ENCODE measurements around the gene IL26.

IL26 gene

DNA sequence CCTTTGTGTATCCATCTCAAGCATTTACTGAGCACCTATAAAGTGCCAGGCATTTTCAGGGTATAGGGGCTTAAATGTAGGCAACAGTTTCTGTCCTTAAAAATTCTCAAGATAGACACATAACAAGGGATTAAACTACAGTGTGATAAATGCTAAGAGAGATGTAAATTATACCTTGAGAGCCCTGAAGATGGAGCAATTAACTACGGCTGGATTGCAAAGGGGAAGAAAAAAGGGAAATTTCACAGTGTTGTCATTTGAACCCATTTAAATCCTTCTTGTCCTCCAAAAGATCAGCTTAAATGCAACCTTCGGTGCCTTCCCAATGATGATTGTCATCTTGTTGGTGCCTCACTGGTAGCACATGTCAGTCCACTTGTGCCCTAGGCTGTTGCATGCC is 11.5 kb upstream of the IL26 start:
- Histone ChIP-seq H3K27ac (ENCODE audit: extremely low read depth, low read depth, low read length) (no peak overlapping the region), H3K36me3 (ENCODE audit: control insufficient read depth in 2 of 2, insufficient read depth in 1 of 2, low read length in 2 of 2) (no peaks in the 10 kb centered on the region), H3K4me3 (ENCODE audit: low read depth, low read length) (no peak overlapping the region), H3K4me1 (ENCODE audit: control insufficient read depth, insufficient read depth, low read length) (peaks cover 9% of the 10 kb centered on the region), H3K9me3 (ENCODE audit: control insufficient read depth, insufficient read depth, low read depth, low read length) (no peaks in the 10 kb centered on the region)
- no peak for TF ChIP-seq ZNF561 (tag by site-specific recombination; IDR thresholded peaks at IDR 0.05; ENCODE audit: borderline replicate concordance)
- ChIA-PET POLR2A (no interaction called here), CTCF (interaction anchor here (0.6 to 1.9 kb wide), 3 partner anchors 12 to 133 kb away, joined by 3 to 7 read pairs (median 4); no protein-coding TSS in a partner anchor)

DNA sequence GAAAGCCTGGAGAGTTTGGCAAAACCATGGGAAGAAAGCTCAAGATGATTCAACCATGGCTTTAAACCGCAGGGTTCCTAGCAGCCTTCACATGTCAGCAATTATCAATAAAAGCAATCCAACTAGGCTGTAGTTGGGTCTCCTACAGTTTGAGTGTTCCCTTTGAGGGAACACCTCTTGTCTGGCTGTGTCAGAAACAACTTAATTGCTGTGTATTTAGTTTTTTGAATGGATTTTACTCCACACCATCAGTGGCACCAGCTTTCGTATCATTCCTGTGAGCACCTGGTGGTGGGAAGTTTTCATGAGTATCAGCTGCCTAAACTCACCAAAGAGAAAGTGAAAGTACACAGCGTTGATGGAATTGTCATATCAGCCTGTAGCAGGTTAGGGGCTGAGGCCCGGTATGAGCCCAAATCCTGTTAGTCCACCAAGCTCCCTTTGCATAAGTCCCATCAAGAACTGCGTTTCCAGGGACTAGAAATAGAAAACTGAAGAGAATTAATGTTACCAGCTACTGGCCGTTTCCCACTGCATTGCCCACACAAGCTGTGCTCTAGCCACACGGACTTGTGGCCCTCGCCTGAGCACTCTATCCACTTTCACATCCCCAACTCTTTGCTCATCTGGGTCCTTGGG is 10.9 kb upstream of the IL26 start:
- Histone ChIP-seq H3K4me1 (ENCODE audit: control insufficient read depth, insufficient read depth, low read length) (peaks cover 9% of the 10 kb centered on the region), H3K9me3 (ENCODE audit: control insufficient read depth, insufficient read depth, low read depth, low read length) (no peaks in the 10 kb centered on the region), H3K4me3 (ENCODE audit: low read depth, low read length) (no peak overlapping the region), H3K36me3 (ENCODE audit: control insufficient read depth in 2 of 2, insufficient read depth in 1 of 2, low read length in 2 of 2) (no peaks in the 10 kb centered on the region), H3K27ac (ENCODE audit: extremely low read depth, low read depth, low read length) (no peak overlapping the region)
- TF ChIP-seq ZNF10 (tag by site-specific recombination; IDR thresholded peaks at IDR 0.05) (no peak), ZNF843 (tag by site-specific recombination; IDR thresholded peaks at IDR 0.05) (no peak), ZIC2 (tag by site-specific recombination; IDR thresholded peaks at IDR 0.05) (peak; percentile 39)
- ChIA-PET CTCF (interaction anchor here (0.6 to 1.9 kb wide), 4 partner anchors 12 to 132 kb away, joined by 3 to 7 read pairs (median 4); no protein-coding TSS in a partner anchor), POLR2A (no interaction called here)

DNA sequence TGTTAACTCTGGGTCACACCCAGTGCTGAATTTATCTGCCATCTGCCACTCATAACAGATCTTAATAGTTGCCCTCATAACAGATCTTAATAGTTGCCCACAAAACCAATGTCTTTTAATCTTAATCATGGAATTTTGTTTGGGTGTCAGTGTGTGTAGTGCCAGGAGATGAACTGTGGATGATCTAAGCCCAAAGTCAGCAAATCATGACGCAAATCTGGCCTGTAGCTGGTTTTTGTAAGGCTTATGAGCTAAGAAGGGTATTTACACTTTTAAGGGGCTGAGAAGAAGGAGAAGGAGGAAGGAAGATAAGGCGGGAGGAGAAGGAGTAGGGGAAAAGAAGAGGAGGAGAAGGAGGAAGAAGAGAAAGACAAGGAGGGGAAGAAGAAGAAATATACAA is 10.0 kb upstream of the IL26 start:
- POLR2A ChIA-PET: no interaction called here
- Histone ChIP-seq H3K4me1 (ENCODE audit: control insufficient read depth, insufficient read depth, low read length) (peaks cover 9% of the 10 kb centered on the region), H3K9me3 (ENCODE audit: control insufficient read depth, insufficient read depth, low read depth, low read length) (no peaks in the 10 kb centered on the region), H3K27ac (ENCODE audit: extremely low read depth, low read depth, low read length) (no peak overlapping the region), H3K36me3 (ENCODE audit: control insufficient read depth in 2 of 2, insufficient read depth in 1 of 2, low read length in 2 of 2) (no peaks in the 10 kb centered on the region), H3K4me3 (ENCODE audit: low read depth, low read length) (no peak overlapping the region)
- CTCF ChIA-PET: interaction anchor here (1.1 to 1.2 kb wide), 2 partner anchors 12 to 81 kb away, joined by 3 to 4 read pairs; no protein-coding TSS in a partner anchor
- TF ChIP-seq ZNF19 (tag by site-specific recombination; IDR thresholded peaks at IDR 0.05; ENCODE audit: low read depth): no peak
- TF ChIP-seq, protein P1, sequence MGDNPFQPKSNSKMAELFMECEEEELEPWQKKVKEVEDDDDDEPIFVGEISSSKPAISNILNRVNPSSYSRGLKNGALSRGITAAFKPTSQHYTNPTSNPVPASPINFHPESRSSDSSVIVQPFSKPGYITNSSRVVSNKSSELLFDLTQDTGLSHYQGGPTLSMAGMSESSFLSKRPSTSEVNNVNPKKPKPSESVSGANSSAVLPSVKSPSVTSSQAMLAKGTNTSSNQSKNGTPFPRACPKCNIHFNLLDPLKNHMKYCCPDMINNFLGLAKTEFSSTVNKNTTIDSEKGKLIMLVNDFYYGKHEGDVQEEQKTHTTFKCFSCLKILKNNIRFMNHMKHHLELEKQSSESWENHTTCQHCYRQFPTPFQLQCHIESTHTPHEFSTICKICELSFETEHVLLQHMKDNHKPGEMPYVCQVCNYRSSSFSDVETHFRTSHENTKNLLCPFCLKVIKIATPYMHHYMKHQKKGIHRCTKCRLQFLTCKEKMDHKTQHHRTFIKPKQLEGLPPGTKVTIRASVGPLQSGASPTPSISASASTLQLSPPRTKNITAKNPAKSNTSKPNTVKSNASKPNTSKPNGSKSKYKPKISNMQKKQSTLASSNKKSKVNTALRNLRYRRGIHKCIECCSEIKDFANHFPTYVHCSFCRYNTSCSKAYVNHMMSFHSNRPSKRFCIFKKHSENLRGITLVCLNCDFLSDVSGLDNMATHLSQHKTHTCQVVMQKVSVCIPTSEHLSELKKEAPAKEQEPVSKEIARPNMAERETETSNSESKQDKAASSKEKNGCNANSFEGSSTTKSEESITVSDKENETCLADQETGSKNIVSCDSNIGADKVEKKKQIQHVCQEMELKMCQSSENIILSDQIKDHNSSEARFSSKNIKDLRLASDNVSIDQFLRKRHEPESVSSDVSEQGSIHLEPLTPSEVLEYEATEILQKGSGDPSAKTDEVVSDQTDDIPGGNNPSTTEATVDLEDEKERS (tag by site-specific recombination; IDR thresholded peaks at IDR 0.05): no peak
- TF ChIP-seq ZBTB7A (tag by site-specific recombination; IDR thresholded peaks at IDR 0.05; ENCODE audit: low read depth): no peak
- TF ChIP-seq ZNF266 (tag by site-specific recombination; IDR thresholded peaks at IDR 0.05; ENCODE audit: low read depth): no peak
- no peak for TF ChIP-seq ZNF239 (tag by site-specific recombination; IDR thresholded peaks at IDR 0.05)
- TF ChIP-seq ZNF23 (tag by site-specific recombination; IDR thresholded peaks at IDR 0.05; ENCODE audit: borderline replicate concordance): no peak
- TF ChIP-seq, protein P2, sequence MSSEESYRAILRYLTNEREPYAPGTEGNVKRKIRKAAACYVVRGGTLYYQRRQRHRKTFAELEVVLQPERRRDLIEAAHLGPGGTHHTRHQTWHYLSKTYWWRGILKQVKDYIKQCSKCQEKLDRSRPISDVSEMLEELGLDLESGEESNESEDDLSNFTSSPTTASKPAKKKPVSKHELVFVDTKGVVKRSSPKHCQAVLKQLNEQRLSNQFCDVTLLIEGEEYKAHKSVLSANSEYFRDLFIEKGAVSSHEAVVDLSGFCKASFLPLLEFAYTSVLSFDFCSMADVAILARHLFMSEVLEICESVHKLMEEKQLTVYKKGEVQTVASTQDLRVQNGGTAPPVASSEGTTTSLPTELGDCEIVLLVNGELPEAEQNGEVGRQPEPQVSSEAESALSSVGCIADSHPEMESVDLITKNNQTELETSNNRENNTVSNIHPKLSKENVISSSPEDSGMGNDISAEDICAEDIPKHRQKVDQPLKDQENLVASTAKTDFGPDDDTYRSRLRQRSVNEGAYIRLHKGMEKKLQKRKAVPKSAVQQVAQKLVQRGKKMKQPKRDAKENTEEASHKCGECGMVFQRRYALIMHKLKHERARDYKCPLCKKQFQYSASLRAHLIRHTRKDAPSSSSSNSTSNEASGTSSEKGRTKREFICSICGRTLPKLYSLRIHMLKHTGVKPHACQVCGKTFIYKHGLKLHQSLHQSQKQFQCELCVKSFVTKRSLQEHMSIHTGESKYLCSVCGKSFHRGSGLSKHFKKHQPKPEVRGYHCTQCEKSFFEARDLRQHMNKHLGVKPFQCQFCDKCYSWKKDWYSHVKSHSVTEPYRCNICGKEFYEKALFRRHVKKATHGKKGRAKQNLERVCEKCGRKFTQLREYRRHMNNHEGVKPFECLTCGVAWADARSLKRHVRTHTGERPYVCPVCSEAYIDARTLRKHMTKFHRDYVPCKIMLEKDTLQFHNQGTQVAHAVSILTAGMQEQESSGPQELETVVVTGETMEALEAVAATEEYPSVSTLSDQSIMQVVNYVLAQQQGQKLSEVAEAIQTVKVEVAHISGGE (tag by site-specific recombination; conservative IDR thresholded peaks at IDR 0.05; ENCODE audit: low read depth): no peak
- no peak for TF ChIP-seq ZNF155 (tag by site-specific recombination; IDR thresholded peaks at IDR 0.05)
- TF ChIP-seq YY1 (tag by site-specific recombination; IDR thresholded peaks at IDR 0.05): no peak
- TF ChIP-seq SP3 (tag by site-specific recombination; IDR thresholded peaks at IDR 0.05): no peak
- TF ChIP-seq ZNF664 (tag by site-specific recombination; IDR thresholded peaks at IDR 0.05): no peak
- no peak for TF ChIP-seq ZNF24 (tag by site-specific recombination; IDR thresholded peaks at IDR 0.05)
- no peak for TF ChIP-seq ZNF626 (tag by site-specific recombination; IDR thresholded peaks at IDR 0.05)
- TF ChIP-seq, protein P3, sequence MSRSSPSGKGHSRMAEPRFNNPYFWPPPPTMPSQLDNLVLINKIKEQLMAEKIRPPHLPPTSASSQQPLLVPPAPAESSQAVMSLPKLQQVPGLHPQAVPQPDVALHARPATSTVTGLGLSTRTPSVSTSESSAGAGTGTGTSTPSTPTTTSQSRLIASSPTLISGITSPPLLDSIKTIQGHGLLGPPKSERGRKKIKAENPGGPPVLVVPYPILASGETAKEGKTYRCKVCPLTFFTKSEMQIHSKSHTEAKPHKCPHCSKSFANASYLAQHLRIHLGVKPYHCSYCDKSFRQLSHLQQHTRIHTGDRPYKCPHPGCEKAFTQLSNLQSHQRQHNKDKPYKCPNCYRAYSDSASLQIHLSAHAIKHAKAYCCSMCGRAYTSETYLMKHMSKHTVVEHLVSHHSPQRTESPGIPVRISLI (tag by site-specific recombination; IDR thresholded peaks at IDR 0.05): no peak
- TF ChIP-seq ZNF37A (tag by site-specific recombination; IDR thresholded peaks at IDR 0.05): no peak
- TF ChIP-seq, protein P4, sequence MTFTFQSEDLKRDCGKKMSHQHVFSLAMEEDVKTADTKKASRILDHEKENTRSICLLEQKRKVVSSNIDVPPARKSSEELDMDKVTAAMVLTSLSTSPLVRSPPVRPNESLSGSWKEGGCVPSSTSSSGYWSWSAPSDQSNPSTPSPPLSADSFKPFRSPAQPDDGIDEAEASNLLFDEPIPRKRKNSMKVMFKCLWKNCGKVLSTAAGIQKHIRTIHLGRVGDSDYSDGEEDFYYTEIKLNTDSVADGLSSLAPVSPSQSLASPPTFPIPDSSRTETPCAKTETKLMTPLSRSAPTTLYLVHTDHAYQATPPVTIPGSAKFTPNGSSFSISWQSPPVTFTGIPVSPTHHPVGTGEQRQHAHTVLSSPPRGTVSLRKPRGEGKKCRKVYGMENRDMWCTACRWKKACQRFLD (tag by site-specific recombination; IDR thresholded peaks at IDR 0.05): no peak
- TF ChIP-seq KLF9 (tag by site-specific recombination; IDR thresholded peaks at IDR 0.05; ENCODE audit: low read depth): no peak
